Measurements from ENCODE around the gene RIMBP2.

Gene RIMBP2

GRCh38 chr12:130685850-130686249, 30.2 kb downstream of the RIMBP2 start:
- Histone ChIP-seq H3K4me1 (ENCODE audit: low read length) (no peaks in the 10 kb centered on the region), H4K20me1 (ENCODE audit: insufficient read depth, low read length) (no peaks in the 10 kb centered on the region), H3K4me2 (ENCODE audit: low read depth, low read length) (no peak overlapping the region), H3K9ac (ENCODE audit: low read length) (no peak overlapping the region), H2AFZ (ENCODE audit: low read length) (no peak overlapping the region), H3K9me3 (replicated peaks; ENCODE audit: insufficient read depth, low read length) (no peaks in the 10 kb centered on the region), H3K27ac (ENCODE audit: low read length) (no peak overlapping the region), H3K4me3 (ENCODE audit: low read length) (no peak overlapping the region), H3F3A (ENCODE audit: insufficient read depth, low read length) (no peaks in the 10 kb centered on the region), H3K36me3 (replicated peaks; ENCODE audit: insufficient read depth, low read length) (no peaks in the 10 kb centered on the region), H3K27me3 (replicated peaks; ENCODE audit: insufficient read depth, low read length) (no peaks in the 10 kb centered on the region), H3K79me2 (ENCODE audit: low read length) (no peaks in the 10 kb centered on the region), H3K9me2 (replicated peaks; ENCODE audit: insufficient read depth, low read length) (no peaks in the 10 kb centered on the region)
- TF ChIP-seq EZH2 (optimal IDR thresholded peaks at IDR 0.05; ENCODE audit: low read depth, low read length) = no peak
- DNase-seq = no peak

GRCh38 chr12:130685250-130685787, 30.8 kb downstream of the RIMBP2 start:
- DNase-seq = no peak
- H4K20me1 ChIP-seq (ENCODE audit: insufficient read depth, low read length) = no peaks in the 10 kb centered on the region

GRCh38 chr12:130683811-130684210, 32.3 kb downstream of the RIMBP2 start:
- H3K36me3 ChIP-seq (replicated peaks; ENCODE audit: insufficient read depth, low read length) = no peaks in the 10 kb centered on the region
- H3K9me2 ChIP-seq (replicated peaks; ENCODE audit: insufficient read depth, low read length) = no peaks in the 10 kb centered on the region
- no peaks in the 10 kb centered on the region for H3F3A ChIP-seq (ENCODE audit: insufficient read depth, low read length)
- no peaks in the 10 kb centered on the region for H3K79me2 ChIP-seq (ENCODE audit: low read length)
- H4K20me1 ChIP-seq (ENCODE audit: insufficient read depth, low read length) = no peaks in the 10 kb centered on the region
- no peak overlapping the region for H3K4me2 ChIP-seq (ENCODE audit: low read depth, low read length)
- H2AFZ ChIP-seq (ENCODE audit: low read length) = no peak overlapping the region
- no peaks in the 10 kb centered on the region for H3K4me1 ChIP-seq (ENCODE audit: low read length)
- H3K4me3 ChIP-seq (ENCODE audit: low read length) = no peak overlapping the region
- no peak for DNase-seq
- H3K27ac ChIP-seq (ENCODE audit: low read length) = no peak overlapping the region
- no peak overlapping the region for H3K9ac ChIP-seq (ENCODE audit: low read length)
- H3K27me3 ChIP-seq (replicated peaks; ENCODE audit: insufficient read depth, low read length) = no peaks in the 10 kb centered on the region
- H3K9me3 ChIP-seq (replicated peaks; ENCODE audit: insufficient read depth, low read length) = no peaks in the 10 kb centered on the region
- no peak for TF ChIP-seq EZH2phosphoT487 (IDR thresholded peaks at IDR 0.05; ENCODE audit: low read length)
- TF ChIP-seq CTCF (IDR thresholded peaks at IDR 0.05; ENCODE audit: low read length) = no peak
- no peak for TF ChIP-seq EZH2 (optimal IDR thresholded peaks at IDR 0.05; ENCODE audit: low read depth, low read length)

More at GRCh38 chr12:130685250-130685787, 30.8 kb downstream of the RIMBP2 start:
- Histone ChIP-seq H2AFZ (ENCODE audit: low read length) (no peak overlapping the region), H3K27me3 (replicated peaks; ENCODE audit: insufficient read depth, low read length) (no peaks in the 10 kb centered on the region), H3K27ac (ENCODE audit: low read length) (no peak overlapping the region), H3K79me2 (ENCODE audit: low read length) (no peaks in the 10 kb centered on the region), H3K9me3 (replicated peaks; ENCODE audit: insufficient read depth, low read length) (no peaks in the 10 kb centered on the region), H3K4me1 (ENCODE audit: low read length) (no peaks in the 10 kb centered on the region), H3K9me2 (replicated peaks; ENCODE audit: insufficient read depth, low read length) (no peaks in the 10 kb centered on the region), H3F3A (ENCODE audit: insufficient read depth, low read length) (no peaks in the 10 kb centered on the region), H3K9ac (ENCODE audit: low read length) (no peak overlapping the region), H3K36me3 (replicated peaks; ENCODE audit: insufficient read depth, low read length) (no peaks in the 10 kb centered on the region), H3K4me2 (ENCODE audit: low read depth, low read length) (no peak overlapping the region), H3K4me3 (ENCODE audit: low read length) (no peak overlapping the region)
- no peak for TF ChIP-seq EZH2phosphoT487 (IDR thresholded peaks at IDR 0.05; ENCODE audit: low read length)

GRCh38 chr12:130683080-130683479, 33.0 kb downstream of the RIMBP2 start:
- no peak overlapping the region for H3K9ac ChIP-seq (ENCODE audit: low read length)
- no peak for TF ChIP-seq CTCF (IDR thresholded peaks at IDR 0.05; ENCODE audit: low read length)
- TF ChIP-seq EZH2phosphoT487 (IDR thresholded peaks at IDR 0.05; ENCODE audit: low read length) = no peak
- no peak overlapping the region for H3K4me2 ChIP-seq (ENCODE audit: low read depth, low read length)
- H3K9me3 ChIP-seq (replicated peaks; ENCODE audit: insufficient read depth, low read length) = no peaks in the 10 kb centered on the region
- H3K27ac ChIP-seq (ENCODE audit: low read length) = no peak overlapping the region
- no peak overlapping the region for H2AFZ ChIP-seq (ENCODE audit: low read length)
- no peaks in the 10 kb centered on the region for H4K20me1 ChIP-seq (ENCODE audit: insufficient read depth, low read length)
- no peaks in the 10 kb centered on the region for H3K79me2 ChIP-seq (ENCODE audit: low read length)
- no peaks in the 10 kb centered on the region for H3K9me2 ChIP-seq (replicated peaks; ENCODE audit: insufficient read depth, low read length)
- DNase-seq = no peak
- no peaks in the 10 kb centered on the region for H3K36me3 ChIP-seq (replicated peaks; ENCODE audit: insufficient read depth, low read length)
- no peak overlapping the region for H3K4me3 ChIP-seq (ENCODE audit: low read length)
- no peaks in the 10 kb centered on the region for H3K4me1 ChIP-seq (ENCODE audit: low read length)
- no peaks in the 10 kb centered on the region for H3K27me3 ChIP-seq (replicated peaks; ENCODE audit: insufficient read depth, low read length)
- no peaks in the 10 kb centered on the region for H3F3A ChIP-seq (ENCODE audit: insufficient read depth, low read length)
